ENCODE measurements around the gene KIFC3.
"Not testable (repeated sequence)": the region's sequence is repeated elsewhere in the genome, so short reads cannot be mapped to it uniquely, and the experiment has no call there.

KIFC3 gene

GRCh38 chr16:57784334-57784733, 18.0 kb downstream of the KIFC3 start:
- no peak for DNase-seq

GRCh38 chr16:57783883-57784282, 18.4 kb downstream of the KIFC3 start:
- no peak for DNase-seq

- no peak for DNase-seq
Measured at GRCh38 chr16:57783116-57783515, 19.2 kb downstream of the KIFC3 start.

- not testable (repeated sequence) for DNase-seq
Measured at GRCh38 chr16:57782607-57783055, 19.7 kb downstream of the KIFC3 start.

- no peak for DNase-seq
Measured at GRCh38 chr16:57781741-57782606, 20.3 kb downstream of the KIFC3 start.

GRCh38 chr16:57781349-57781740, 20.9 kb downstream of the KIFC3 start:
- DNase-seq = no peak

- not testable (repeated sequence) for DNase-seq
Measured at GRCh38 chr16:57779836-57780235, 22.5 kb downstream of the KIFC3 start.

GRCh38 chr16:57778658-57779057, 23.6 kb downstream of the KIFC3 start:
- DNase-seq = no peak

GRCh38 chr16:57775661-57776469, 26.4 kb downstream of the KIFC3 start:
- no peak for DNase-seq

- no peak for DNase-seq
Measured at GRCh38 chr16:57774705-57775285, 27.5 kb downstream of the KIFC3 start.

GRCh38 chr16:57773655-57774295, 28.5 kb downstream of the KIFC3 start:
- DNase-seq = no peak

GRCh38 chr16:57773019-57773418, 29.3 kb downstream of the KIFC3 start:
- no peak for DNase-seq

- DNase-seq = no peak
Measured at GRCh38 chr16:57771141-57771785, 31.0 kb downstream of the KIFC3 start.

GRCh38 chr16:57770361-57770760, 31.9 kb downstream of the KIFC3 start:
- DNase-seq = no peak

GRCh38 chr16:57769541-57770145, 32.6 kb downstream of the KIFC3 start:
- DNase-seq = no peak

GRCh38 chr16:57766714-57767348, 35.5 kb downstream of the KIFC3 start:
- DNase-seq = no peak

- no peak for DNase-seq
Measured at GRCh38 chr16:57765160-57765728, 37.0 kb downstream of the KIFC3 start.

- no peak for DNase-seq
Measured at GRCh38 chr16:57764341-57765159, 37.7 kb downstream of the KIFC3 start.

GRCh38 chr16:57764006-57764340, 38.3 kb downstream of the KIFC3 start:
- no peak for DNase-seq

GRCh38 chr16:57763285-57764005, 38.8 kb downstream of the KIFC3 start:
- no peak for DNase-seq

Measured in activated CD8-positive, alpha-beta memory T cell treated with anti-CD3 and anti-CD28 coated beads, Interleukin-2, amount 50 U/mL, for 48 hours (primary cell).